Fibroblast of pulmonary artery (primary cell): ENCODE measurements around the gene THADA.
"Not testable (repeated sequence)": the region's sequence is repeated elsewhere in the genome, so short reads cannot be mapped to it uniquely, and the experiment has no call there.

Source experiments
- DNase-seq: peaks from one replicate; pipeline ENCODE4 v3.0.0-alpha.2; 2010; ENCODE audit warnings: low read depth
- H3K4me3 ChIP-seq: replicated peaks from 2 replicates; pipeline ENCODE4 v1.5.1; 2011; ENCODE audit warnings: low read depth, mild to moderate bottlenecking, control low read depth, low read length, moderate library complexity
- CTCF ChIP-seq: IDR thresholded peaks from 2 replicates; pipeline ENCODE4 v1.5.1; 2011; ENCODE audit warnings: mild to moderate bottlenecking, control low read depth, low read length, inconsistent platforms; ENCODE audit errors: missing control alignments

Gene THADA

GRCh38 chr2:43393918-43394317 lies 201.9 kb downstream of the THADA start:
- H3K4me3 ChIP-seq = no peak overlapping the region
- DNase-seq = no peak
- no peak for TF ChIP-seq CTCF

GRCh38 chr2:43391878-43392215 lies 204.0 kb downstream of the THADA start:
- no peak for TF ChIP-seq CTCF
- DNase-seq = peak; percentile 67
- no peak overlapping the region for H3K4me3 ChIP-seq

GRCh38 chr2:43391201-43391877 lies 204.5 kb downstream of the THADA start:
- TF ChIP-seq CTCF = no peak

GRCh38 chr2:43389581-43390466 lies 206.0 kb downstream of the THADA start:
- TF ChIP-seq CTCF = no peak
- DNase-seq = no peak
- no peak overlapping the region for H3K4me3 ChIP-seq

More at GRCh38 chr2:43391201-43391877, 204.5 kb downstream of the THADA start:
- H3K4me3 ChIP-seq = no peak overlapping the region
- no peak for DNase-seq

GRCh38 chr2:43388371-43388770 lies 207.5 kb downstream of the THADA start:
- H3K4me3 ChIP-seq = no peak overlapping the region
- no peak for DNase-seq
- no peak for TF ChIP-seq CTCF

GRCh38 chr2:43387092-43388062 lies 208.5 kb downstream of the THADA start:
- no peak overlapping the region for H3K4me3 ChIP-seq
- no peak for TF ChIP-seq CTCF
- DNase-seq = peak; percentile 42

GRCh38 chr2:43386679-43387078 lies 209.2 kb downstream of the THADA start:
- not testable (repeated sequence) for DNase-seq, H3K4me3 ChIP-seq
